GM18517 (cell line): ENCODE results near the gene SNX11.

Experiments used
- ATAC-seq: cut with Tn5 transposase; IDR thresholded peaks from one replicate; pipeline ENCODE4 v1.9.1; 2021; ENCODE audit warnings: mild to moderate bottlenecking, moderate library complexity; ENCODE audit not compliant: unreplicated experiment

Gene SNX11

GRCh38 chr17:48129981-48130380, 22.4 kb downstream of the SNX11 start:
- no peak for ATAC-seq

GRCh38 chr17:48131216-48131824, 23.8 kb downstream of the SNX11 start:
- ATAC-seq: no peak

GRCh38 chr17:48132385-48132784, 24.8 kb downstream of the SNX11 start:
- no peak for ATAC-seq

- ATAC-seq: no peak
Measured at GRCh38 chr17:48134912-48135480, 27.4 kb downstream of the SNX11 start.

GRCh38 chr17:48137656-48138055, 30.1 kb downstream of the SNX11 start:
- no peak for ATAC-seq

- ATAC-seq: no peak
Measured at GRCh38 chr17:48139944-48140343, 32.4 kb downstream of the SNX11 start.

GRCh38 chr17:48143629-48144028, 36.1 kb downstream of the SNX11 start:
- ATAC-seq: no peak

GRCh38 chr17:48144231-48144630, 36.7 kb downstream of the SNX11 start:
- ATAC-seq: no peak

- no peak for ATAC-seq
Measured at GRCh38 chr17:48144976-48145798, 37.6 kb downstream of the SNX11 start.

GRCh38 chr17:48148029-48148770, 40.6 kb downstream of the SNX11 start:
- no peak for ATAC-seq

- no peak for ATAC-seq
Measured at GRCh38 chr17:48148854-48149786, 41.6 kb downstream of the SNX11 start.

- no peak for ATAC-seq
Measured at GRCh38 chr17:48149787-48150463, 42.4 kb downstream of the SNX11 start.

- no peak for ATAC-seq
Measured at GRCh38 chr17:48150597-48151001, 43.0 kb downstream of the SNX11 start.

- ATAC-seq: no peak
Measured at GRCh38 chr17:48151220-48151619, 43.7 kb downstream of the SNX11 start.

- no peak for ATAC-seq
Measured at GRCh38 chr17:48152289-48152688, 44.7 kb downstream of the SNX11 start.

GRCh38 chr17:48153691-48154358, 46.3 kb downstream of the SNX11 start:
- no peak for ATAC-seq

GRCh38 chr17:48155889-48156611, 48.5 kb downstream of the SNX11 start:
- no peak for ATAC-seq

GRCh38 chr17:48159232-48159631, 51.7 kb downstream of the SNX11 start:
- no peak for ATAC-seq
